K562 (cell line): ENCODE data around the gene TMCC1. TPM values are rescaled to one million over a fixed set of nuclear protein-coding genes. Genes with fewer than 3 reads are reported as not detected.

Source experiments
- ATAC-seq: fragments of 200-7000 bp; cut with Tn5 transposase; 3 replicates; pipeline ENCODE4 v1.9.1; 2020; ENCODE audit warnings: moderate library complexity
- BruUV-seq: library from RNA; stranded (reverse); fragments of 400-500 nt; replicated peaks from 2 replicates; lab custom pipeline; 2021; lab: Mats Ljungman, UMichigan
- CTCF ChIA-PET: fragments of 300-600 bp; formaldehyde crosslinking; extraction: SDS; loops from one replicate; lab custom pipeline; 2021; ENCODE audit warnings: low intra/inter-chr PET ratio; lab: Yijun Ruan, JAX
- POLR2A ChIA-PET: fragments of 300-600, 350-650 bp; sonication (Branson Sonifier 250); formaldehyde crosslinking; extraction: SDS; loops from one replicate; lab custom pipeline; 2021; ENCODE audit warnings: antibody characterized with exemption, inconsistent platforms; lab: Yijun Ruan, JAX
- DNase-seq, 4 experiments: peaks; one replicate each; pipeline versions ENCODE4 v3.0.0 to v3.0.0-alpha.2; 2011 to 2018; ENCODE audit warnings: low spot score in 3 of 4, mixed read lengths in 3 of 4; ENCODE audit errors: extremely low read depth in 1 of 4
- FAIRE-seq: peaks from 2 replicates; lab custom pipeline; 2011; peaks lifted over from hg19 to GRCh38; lab: Jason Lieb, UNC
- H2AFZ ChIP-seq: 2 replicates; pipeline ENCODE4 v1.6.0; 2011; ENCODE audit warnings: low read depth, low read length, control low read depth, inconsistent platforms
- H3K27ac ChIP-seq: fragments of 200-600 bp; 3 replicates; pipeline ENCODE4 v1.8.0; 2011; ENCODE audit warnings: low read depth, mild to moderate bottlenecking, control low read depth, inconsistent platforms, low read length, moderate library complexity, mixed read lengths; ENCODE audit errors: extremely low read depth
- H3K27me3 ChIP-seq, 2 experiments: fragments of 300-600 bp in 1 of 2; 2 replicates in 1 of 2; 3 replicates in 1 of 2; pipeline versions ENCODE4 v1.6.0 to v1.8.0; 2011; ENCODE audit warnings: inconsistent platforms in 2 of 2, low read length in 2 of 2, mild to moderate bottlenecking in 1 of 2, mixed read lengths in 1 of 2, moderate library complexity in 1 of 2; ENCODE audit not compliant: control insufficient read depth in 2 of 2, insufficient read depth in 2 of 2
- H3K36me3 ChIP-seq: fragments of 300-600 bp; 3 replicates; pipeline ENCODE4 v1.8.0; 2011; ENCODE audit warnings: mild to moderate bottlenecking, low read length, inconsistent platforms; ENCODE audit not compliant: control insufficient read depth, insufficient read depth
- H3K4me1 ChIP-seq, 2 experiments: fragments of 200-600 bp in 1 of 2; replicated peaks in 1 of 2; 2 replicates in 1 of 2; 3 replicates in 1 of 2; pipeline versions ENCODE4 v1.5.1 to v1.8.0; 2011; ENCODE audit warnings: inconsistent platforms in 2 of 2, low read length in 2 of 2, mild to moderate bottlenecking in 1 of 2, mixed read lengths in 1 of 2, moderate library complexity in 1 of 2; ENCODE audit not compliant: control insufficient read depth in 2 of 2, insufficient read depth in 2 of 2
- H3K4me2 ChIP-seq: 2 replicates; pipeline ENCODE4 v1.6.1; 2011; ENCODE audit warnings: low read length, control low read depth, inconsistent platforms, mixed read lengths; ENCODE audit not compliant: insufficient read depth
- H3K4me3 ChIP-seq: fragments of 200-600 bp; sonication (generic), shearing (Covaris generic); 2 replicates; pipeline ENCODE4 v1.5.1; 2016; ENCODE audit warnings: control low read depth, inconsistent platforms
- H3K79me2 ChIP-seq: fragments of 200-600 bp; 3 replicates; pipeline ENCODE4 v1.8.0; 2011; ENCODE audit warnings: low read length, inconsistent platforms; ENCODE audit not compliant: control insufficient read depth, insufficient read depth
- H3K9ac ChIP-seq, 2 experiments: 2 replicates each; pipeline versions ENCODE4 v1.6.0 to v1.6.1; 2011; ENCODE audit warnings: low read depth in 2 of 2, low read length in 2 of 2, control low read depth in 1 of 2, inconsistent platforms in 1 of 2, mild to moderate bottlenecking in 1 of 2, mixed read lengths in 1 of 2; ENCODE audit not compliant: insufficient read depth in 1 of 2
- H3K9me1 ChIP-seq: one replicate; pipeline ENCODE4 v1.6.0; 2011; ENCODE audit warnings: inconsistent platforms, mild to moderate bottlenecking, low read length, moderate library complexity; ENCODE audit not compliant: control insufficient read depth, insufficient read depth
- H3K9me3 ChIP-seq: replicated peaks from 2 replicates; pipeline ENCODE4 v1.5.1; 2011; ENCODE audit warnings: low read depth, low read length, inconsistent platforms; ENCODE audit not compliant: control insufficient read depth, insufficient read depth
- H4K20me1 ChIP-seq: replicated peaks from 2 replicates; pipeline ENCODE4 v1.6.1; 2011; ENCODE audit warnings: low read length, inconsistent platforms, mixed read lengths; ENCODE audit not compliant: control insufficient read depth, insufficient read depth
- BRD9 ChIP-seq: fragments of 450-650 bp; IDR thresholded peaks from 2 replicates; pipeline ENCODE4 v1.6.1; 2018; ENCODE audit warnings: low read depth; ENCODE audit not compliant: partially characterized antibody
- CBFA2T3 ChIP-seq: fragments of 450-650 bp; IDR thresholded peaks from 2 replicates; pipeline ENCODE4 v1.6.1; 2017
- CEBPB ChIP-seq: fragments of 450-650 bp; IDR thresholded peaks from 2 replicates; pipeline ENCODE4 v1.6.1; 2016; ENCODE audit warnings: missing genetic modification characterization, missing compliant biosample characterization
- DMBX1 ChIP-seq: fragments of 250-450 bp; sonication (Bioruptor Pico); IDR thresholded peaks from 2 replicates; pipeline ENCODE4 v1.8.0; 2022; ENCODE audit warnings: inconsistent platforms, mild to moderate bottlenecking, moderate library complexity, borderline replicate concordance
- E2F4 ChIP-seq: sonication (generic); formaldehyde crosslinking; IDR thresholded peaks from 2 replicates; pipeline ENCODE4 v1.8.0; 2022; ENCODE audit warnings: mild to moderate bottlenecking, low read depth, missing genetic modification reagents
- EGR1 ChIP-seq: fragments of 450-650 bp; conservative IDR thresholded peaks from 2 replicates; pipeline ENCODE4 v1.6.1; 2017; ENCODE audit warnings: mild to moderate bottlenecking
- GABPA ChIP-seq: fragments of 200-800 bp; sonication (Bioruptor generic); conservative IDR thresholded peaks from 2 replicates; pipeline ENCODE4 v1.6.1; 2016; ENCODE audit warnings: low read depth, missing genetic modification characterization, missing compliant biosample characterization
- GATAD2A ChIP-seq: fragments of 450-650 bp; IDR thresholded peaks from 2 replicates; pipeline ENCODE4 v1.6.1; 2017
- GTF2E2 ChIP-seq: fragments of 200-800 bp; sonication (Bioruptor generic); IDR thresholded peaks from 2 replicates; pipeline ENCODE4 v1.6.1; 2016; ENCODE audit warnings: missing genetic modification characterization, missing compliant biosample characterization
- HDAC3 ChIP-seq: fragments of 450-650 bp; IDR thresholded peaks from 2 replicates; pipeline ENCODE4 v1.6.1; 2018; ENCODE audit warnings: borderline replicate concordance, mild to moderate bottlenecking, moderate library complexity; ENCODE audit not compliant: partially characterized antibody
- MIER1 ChIP-seq: fragments of 450-650 bp; IDR thresholded peaks from 2 replicates; pipeline ENCODE4 v1.6.1; 2016; ENCODE audit warnings: antibody characterized with exemption, mild to moderate bottlenecking, low read depth
- NFIC ChIP-seq: fragments of 450-650 bp; IDR thresholded peaks from 2 replicates; pipeline ENCODE4 v1.6.1; 2017; ENCODE audit warnings: mild to moderate bottlenecking, inconsistent platforms
- PATZ1 ChIP-seq: fragments of 250-450 bp; sonication (Bioruptor Pico); IDR thresholded peaks from 2 replicates; pipeline ENCODE4 v1.5.0; 2020; ENCODE audit warnings: mild to moderate bottlenecking, borderline replicate concordance
- RUNX1 ChIP-seq: sonication (generic); IDR thresholded peaks from 2 replicates; pipeline ENCODE4 v1.6.1; 2016; ENCODE audit warnings: antibody characterized with exemption, low read depth
- SUPT5H ChIP-seq: fragments of 450-650 bp; IDR thresholded peaks from 2 replicates; pipeline ENCODE4 v1.6.1; 2016
- TRIM25 ChIP-seq: fragments of 450-650 bp; IDR thresholded peaks from 2 replicates; pipeline ENCODE4 v1.7.0; 2016; ENCODE audit warnings: borderline replicate concordance
- ZFX ChIP-seq: sonication (generic); formaldehyde crosslinking; IDR thresholded peaks from 2 replicates; pipeline ENCODE4 v1.8.0; 2022; ENCODE audit warnings: mild to moderate bottlenecking, missing genetic modification reagents, moderate library complexity
- ZNF398 ChIP-seq: fragments of 250-450 bp; sonication (Bioruptor Pico); IDR thresholded peaks from 2 replicates; pipeline ENCODE4 v1.8.0; 2021; ENCODE audit warnings: moderate library complexity, mild to moderate bottlenecking, inconsistent platforms
- ZNF507 ChIP-seq: conservative IDR thresholded peaks from 2 replicates; pipeline ENCODE4 v1.6.1; 2017; ENCODE audit warnings: missing genetic modification characterization, missing compliant biosample characterization
- WGBS: fragments of 100-300 bp; shearing (Covaris generic); methylation state at CpG from one replicate; pipeline ENCODE4 v1.1.6; 2016; ENCODE audit warnings: low coverage, mixed read lengths; ENCODE audit not compliant: insufficient coverage; ENCODE audit errors: missing lambda C conversion rate; 5-methylcytosine and 5-hydroxymethylcytosine counted together
- in situ Hi-C: fragments of 300-500 bp; cut with MboI; formaldehyde crosslinking; loops from 4 replicates; pipeline ENCODE4 v1.15.0; 2018; ENCODE audit warnings: inconsistent platforms, mixed read lengths
- intact Hi-C: fragments of 100-400 bp; cut with micrococcal nuclease; formaldehyde crosslinking; loops from 2 replicates; pipeline ENCODE4 v1.14.2; 2022
- polyA plus RNA-seq, 8 experiments: library from polyadenylated mRNA; depleted of rRNA in 4 of 8; stranded (reverse) in 5 of 8; unstranded in 3 of 8; fragments of >200 nt; fragmentation: Nextera tagmentation in 2 of 8; fragmentation: Illumina TruSeq in 1 of 8; extraction: Ambion mirVana in 2 of 8; extraction: Trizol in 1 of 8; gene quantifications; 2 replicates each; pipeline versions ENCODE4 v1.2.1 to v1.2.3, GENCODE V29; 2011 to 2014; ENCODE audit warnings: inconsistent platforms in 1 of 8, missing spikeins in 1 of 8
- total RNA-seq, 7 experiments: library from RNA; depleted of rRNA in 6 of 7; stranded (reverse); fragments of >200 nt in 6 of 7; fragmentation: Illumina TruSeq in 2 of 7; extraction: Trizol in 2 of 7; gene quantifications; 2 replicates each; pipeline versions ENCODE4 v1.2.1 to v1.2.3, GENCODE V29; 2011 to 2021; ENCODE audit warnings: low replicate concordance in 1 of 7

The TMCC1 gene
- total and polyA plus RNA-seq, 9 of the 15 experiments (the other 6 are each of a cell fraction or from before 2014, with no cell fraction given), result 0.89 to 8.7 (median 4.0) TPM

- ChIA-PET CTCF (no interaction called here), POLR2A (interaction anchor here (0.7 kb wide), 1 partner anchor 135 kb away, joined by 3 read pairs; no protein-coding TSS in a partner anchor)
- DNase-seq (no peak), FAIRE-seq (no peak), ATAC-seq (no peak)
- BruUV-seq, result no TSS peak
- no peaks in the 10 kb centered on the region for H3K79me2 ChIP-seq
- H3K4me1 ChIP-seq, result no peaks in the 10 kb centered on the region
- H3K27ac ChIP-seq, result no peak overlapping the region
- H3K9me1 ChIP-seq, result no peaks in the 10 kb centered on the region
- no peak overlapping the region for H3K4me3 ChIP-seq
- intact Hi-C loops, result no loop called here
- WGBS, result 30% methylated on average over 4 of the region's 4 CpGs
- H3K4me2 ChIP-seq, result no peak overlapping the region
- H3K9me3 ChIP-seq, result no peaks in the 10 kb centered on the region
- in situ Hi-C loops, result no loop called here
- H3K27me3 ChIP-seq, result no peaks in the 10 kb centered on the region
- H2AFZ ChIP-seq, result no peak overlapping the region
- TF ChIP-seq PATZ1 (CRISPR knock-in tag) (no peak), NFIC (no peak), EGR1 (no peak), CEBPB (tag) (no peak), ZNF398 (CRISPR knock-in tag) (no peak), BRD9 (no peak), RUNX1 (no peak), CBFA2T3 (no peak), GATAD2A (no peak), MIER1 (no peak), ZNF507 (tag) (no peak), TRIM25 (no peak), E2F4 (CRISPR knock-in tag) (no peak), SUPT5H (no peak), GTF2E2 (tag) (no peak), HDAC3 (no peak), DMBX1 (CRISPR knock-in tag) (no peak), ZFX (CRISPR knock-in tag) (no peak), GABPA (tag) (no peak)
- H4K20me1 ChIP-seq, result no peaks in the 10 kb centered on the region
- H3K9ac ChIP-seq, result no peak overlapping the region
- no peaks in the 10 kb centered on the region for H3K36me3 ChIP-seq
Measured at GRCh38 chr3:129718201-129718600, 175.3 kb downstream of the TMCC1 start.
